ENCODE measurements around the gene CHRNA1.

Gene CHRNA1

GRCh38 chr2:174789001-174789400 is 24.7 kb upstream of the CHRNA1 start:
- Mint-ChIP-seq H3K27me3 (peaks cover 16% of the 10 kb centered on the region), H3K36me3 (ENCODE audit: low read depth) (no peaks in the 10 kb centered on the region), H3K9me3 (no peaks in the 10 kb centered on the region), H3K4me3 (no peak overlapping the region), H3K4me1 (ENCODE audit: low read depth) (peaks cover 8% of the 10 kb centered on the region), H3K27ac (no peak overlapping the region)
- intact Hi-C loops (cut with micrococcal nuclease) = no loop called here

- H3K9me3 Mint-ChIP-seq = no peaks in the 10 kb centered on the region
- no peaks in the 10 kb centered on the region for H3K36me3 Mint-ChIP-seq (ENCODE audit: low read depth)
- H3K27me3 Mint-ChIP-seq = peaks cover 15% of the 10 kb centered on the region
- no peak overlapping the region for H3K27ac Mint-ChIP-seq
- no peak overlapping the region for H3K4me3 Mint-ChIP-seq
- H3K4me1 Mint-ChIP-seq (ENCODE audit: low read depth) = peaks cover 8% of the 10 kb centered on the region
- intact Hi-C loops (cut with micrococcal nuclease) = no loop called here
These were observed 24.1 kb upstream of the CHRNA1 start for GRCh38 chr2:174788291-174788929.

- peaks cover 8% of the 10 kb centered on the region for H3K4me1 Mint-ChIP-seq (ENCODE audit: low read depth)
These were observed 23.4 kb upstream of the CHRNA1 start for GRCh38 chr2:174787487-174788205.

GRCh38 chr2:174786066-174786725 is 21.9 kb upstream of the CHRNA1 start:
- Mint-ChIP-seq H3K36me3 (ENCODE audit: low read depth) (no peaks in the 10 kb centered on the region), H3K27ac (no peak overlapping the region), H3K27me3 (peaks cover 6% of the 10 kb centered on the region), H3K4me3 (no peak overlapping the region), H3K4me1 (ENCODE audit: low read depth) (peaks cover 8% of the 10 kb centered on the region), H3K9me3 (no peaks in the 10 kb centered on the region)
- intact Hi-C loops (cut with micrococcal nuclease) = no loop called here

More at GRCh38 chr2:174787487-174788205, 23.4 kb upstream of the CHRNA1 start:
- Mint-ChIP-seq H3K4me3 (no peak overlapping the region), H3K36me3 (ENCODE audit: low read depth) (no peaks in the 10 kb centered on the region), H3K27ac (no peak overlapping the region), H3K9me3 (no peaks in the 10 kb centered on the region), H3K27me3 (peaks cover 14% of the 10 kb centered on the region)
- intact Hi-C loops (cut with micrococcal nuclease) = no loop called here

GRCh38 chr2:174785481-174785880 is 21.2 kb upstream of the CHRNA1 start:
- H3K27ac Mint-ChIP-seq = no peak overlapping the region

GRCh38 chr2:174784909-174785308 is 20.6 kb upstream of the CHRNA1 start:
- Mint-ChIP-seq H3K4me1 (ENCODE audit: low read depth) (peaks cover 8% of the 10 kb centered on the region), H3K4me3 (no peak overlapping the region), H3K27me3 (peaks cover 4% of the 10 kb centered on the region), H3K36me3 (ENCODE audit: low read depth) (no peaks in the 10 kb centered on the region), H3K27ac (no peak overlapping the region), H3K9me3 (no peaks in the 10 kb centered on the region)
- intact Hi-C loops (cut with micrococcal nuclease) = no loop called here

More at GRCh38 chr2:174785481-174785880, 21.2 kb upstream of the CHRNA1 start:
- no peaks in the 10 kb centered on the region for H3K9me3 Mint-ChIP-seq
- H3K4me3 Mint-ChIP-seq = no peak overlapping the region
- peaks cover 8% of the 10 kb centered on the region for H3K4me1 Mint-ChIP-seq (ENCODE audit: low read depth)
- no peaks in the 10 kb centered on the region for H3K36me3 Mint-ChIP-seq (ENCODE audit: low read depth)
- H3K27me3 Mint-ChIP-seq = peaks cover 6% of the 10 kb centered on the region
- intact Hi-C loops (cut with micrococcal nuclease) = no loop called here

GRCh38 chr2:174784316-174784715 is 20.0 kb upstream of the CHRNA1 start:
- H3K27me3 Mint-ChIP-seq = peaks cover 4% of the 10 kb centered on the region
- no peaks in the 10 kb centered on the region for H3K9me3 Mint-ChIP-seq
- intact Hi-C loops (cut with micrococcal nuclease) = no loop called here
- H3K4me1 Mint-ChIP-seq (ENCODE audit: low read depth) = peaks cover 8% of the 10 kb centered on the region
- no peak overlapping the region for H3K27ac Mint-ChIP-seq
- H3K36me3 Mint-ChIP-seq (ENCODE audit: low read depth) = no peaks in the 10 kb centered on the region
- no peak overlapping the region for H3K4me3 Mint-ChIP-seq

- H3K4me1 Mint-ChIP-seq (ENCODE audit: low read depth) = peaks cover 13% of the 10 kb centered on the region
- intact Hi-C loops (cut with micrococcal nuclease) = no loop called here
- peaks cover 8% of the 10 kb centered on the region for H3K27me3 Mint-ChIP-seq
- no peak overlapping the region for H3K4me3 Mint-ChIP-seq
- H3K36me3 Mint-ChIP-seq (ENCODE audit: low read depth) = no peaks in the 10 kb centered on the region
- no peaks in the 10 kb centered on the region for H3K9me3 Mint-ChIP-seq
- no peak overlapping the region for H3K27ac Mint-ChIP-seq
These were observed 17.7 kb upstream of the CHRNA1 start for GRCh38 chr2:174781996-174782395.

- Mint-ChIP-seq H3K36me3 (ENCODE audit: low read depth) (no peaks in the 10 kb centered on the region), H3K27me3 (peaks cover 8% of the 10 kb centered on the region), H3K27ac (no peak overlapping the region), H3K9me3 (no peaks in the 10 kb centered on the region), H3K4me1 (ENCODE audit: low read depth) (peaks cover 13% of the 10 kb centered on the region), H3K4me3 (no peak overlapping the region)
- intact Hi-C loops (cut with micrococcal nuclease) = no loop called here
These were observed 17.0 kb upstream of the CHRNA1 start for GRCh38 chr2:174781298-174781697.

- no peaks in the 10 kb centered on the region for H3K9me3 Mint-ChIP-seq
- intact Hi-C loops (cut with micrococcal nuclease) = no loop called here
- no peak overlapping the region for H3K4me3 Mint-ChIP-seq
- H3K27me3 Mint-ChIP-seq = peaks cover 10% of the 10 kb centered on the region
- no peaks in the 10 kb centered on the region for H3K36me3 Mint-ChIP-seq (ENCODE audit: low read depth)
- peaks cover 13% of the 10 kb centered on the region for H3K4me1 Mint-ChIP-seq (ENCODE audit: low read depth)
- H3K27ac Mint-ChIP-seq = no peak overlapping the region
These were observed 16.6 kb upstream of the CHRNA1 start for GRCh38 chr2:174780856-174781255.

- Mint-ChIP-seq H3K9me3 (no peaks in the 10 kb centered on the region), H3K27me3 (peaks cover 9% of the 10 kb centered on the region), H3K4me3 (no peak overlapping the region), H3K27ac (no peak overlapping the region), H3K36me3 (ENCODE audit: low read depth) (no peaks in the 10 kb centered on the region), H3K4me1 (ENCODE audit: low read depth) (peaks cover 13% of the 10 kb centered on the region)
- intact Hi-C loops (cut with micrococcal nuclease) = no loop called here
These were observed 16.0 kb upstream of the CHRNA1 start for GRCh38 chr2:174780191-174780840.

GRCh38 chr2:174779361-174779928 is 15.2 kb upstream of the CHRNA1 start:
- peak overlapping the region; percentile 40 for H3K27ac Mint-ChIP-seq
- no peaks in the 10 kb centered on the region for H3K36me3 Mint-ChIP-seq (ENCODE audit: low read depth)
- peaks cover 7% of the 10 kb centered on the region for H3K27me3 Mint-ChIP-seq
- H3K4me1 Mint-ChIP-seq (ENCODE audit: low read depth) = peaks cover 13% of the 10 kb centered on the region
- no peak overlapping the region for H3K4me3 Mint-ChIP-seq
- no peaks in the 10 kb centered on the region for H3K9me3 Mint-ChIP-seq
- intact Hi-C loops (cut with micrococcal nuclease) = no loop called here

GRCh38 chr2:174778085-174778981 is 14.1 kb upstream of the CHRNA1 start:
- Mint-ChIP-seq H3K27ac (peak overlapping the region; percentile 40), H3K27me3 (peaks cover 7% of the 10 kb centered on the region), H3K9me3 (no peaks in the 10 kb centered on the region), H3K4me3 (no peak overlapping the region), H3K4me1 (ENCODE audit: low read depth) (peaks cover 13% of the 10 kb centered on the region), H3K36me3 (ENCODE audit: low read depth) (no peaks in the 10 kb centered on the region)
- intact Hi-C loops (cut with micrococcal nuclease) = no loop called here

Data from dendritic cell treated with granulocyte-macrophage colony-stimulating factor and Interleukin-4, amounts not matched to agents 40 ng/mL and 50 ng/mL, for 4 days (primary cell).